GM12878 (cell line): ENCODE data around the gene DGCR8.

ENCODE experiments used
- ASH2L ChIP-seq: fragments of 300-600, 200-600 bp; sonication (generic); IDR thresholded peaks from 2 replicates; pipeline ENCODE4 v1.6.1; 2017; ENCODE audit warnings: low read depth, mild to moderate bottlenecking, borderline replicate concordance
- CEBPB ChIP-seq, 2 experiments: fragments of 150-350 bp in 1 of 2; IDR thresholded peaks; 2 replicates each; pipeline ENCODE4 v1.6.1; 2012 to 2014; ENCODE audit warnings: low read depth in 2 of 2, low read length in 2 of 2, borderline replicate concordance in 1 of 2, inconsistent platforms in 1 of 2
- CEBPZ ChIP-seq: fragments of 150-350 bp; IDR thresholded peaks from 2 replicates; pipeline ENCODE4 v1.6.1; 2016; ENCODE audit warnings: low read depth, low read length
- CTCF ChIP-seq, 3 experiments: IDR thresholded peaks in 2 of 3; conservative IDR thresholded peaks in 1 of 3; 2 replicates each; pipeline ENCODE4 v1.5.1; 2011; ENCODE audit warnings: low read depth in 3 of 3, low read length in 3 of 3, mild to moderate bottlenecking in 3 of 3, control low read depth in 2 of 3, moderate library complexity in 2 of 3, inconsistent platforms in 1 of 3, mixed read lengths in 1 of 3; ENCODE audit not compliant: control insufficient read depth in 2 of 3, insufficient read depth in 1 of 3; ENCODE audit errors: extremely low read depth in 1 of 3
- EP300 ChIP-seq, 2 experiments: fragments of 150-350 bp in 1 of 2; IDR thresholded peaks; 2 replicates each; pipeline ENCODE4 v1.6.1; 2011 to 2012; ENCODE audit warnings: low read depth in 2 of 2, low read length in 2 of 2, borderline replicate concordance in 1 of 2, improper control_type of control experiment in 1 of 2, inconsistent platforms in 1 of 2; ENCODE audit not compliant: control insufficient read depth in 1 of 2
- MAX ChIP-seq: IDR thresholded peaks from 2 replicates; pipeline ENCODE4 v1.6.1; 2012; ENCODE audit warnings: low read depth, low read length, improper control_type of control experiment
- MTA2 ChIP-seq: fragments of 450-650 bp; IDR thresholded peaks from 2 replicates; pipeline ENCODE4 v1.6.1; 2016; ENCODE audit warnings: low read depth, mild to moderate bottlenecking, moderate library complexity
- MXI1 ChIP-seq: fragments of 150-350 bp; IDR thresholded peaks from 2 replicates; pipeline ENCODE4 v1.6.1; 2011; ENCODE audit warnings: low read depth, mild to moderate bottlenecking, inconsistent platforms, low read length, improper control_type of control experiment
- NRF1 ChIP-seq: conservative IDR thresholded peaks from 2 replicates; pipeline ENCODE4 v1.6.1; 2011; ENCODE audit warnings: mild to moderate bottlenecking, low read depth, low read length, improper control_type of control experiment
- POLR2AphosphoS2 ChIP-seq: IDR thresholded peaks from 2 replicates; pipeline ENCODE4 v1.6.1; 2011; ENCODE audit warnings: low read depth, mild to moderate bottlenecking, low read length, improper control_type of control experiment, moderate library complexity
- YY1 ChIP-seq: IDR thresholded peaks from 2 replicates; pipeline ENCODE4 v1.6.1; 2011; ENCODE audit warnings: low read depth, mild to moderate bottlenecking, low read length
- TF ChIP-seq, protein P1 (sequence below): fragments of 450-650 bp; IDR thresholded peaks from 2 replicates; pipeline ENCODE4 v1.6.1; 2017; ENCODE audit warnings: mild to moderate bottlenecking, moderate library complexity
- TF ChIP-seq, protein P2 (sequence below): IDR thresholded peaks from 2 replicates; pipeline ENCODE4 v1.6.1; 2012; ENCODE audit warnings: mild to moderate bottlenecking, low read depth, low read length

GRCh38 chr22:20108757-20109230 lies 28.8 kb downstream of the DGCR8 start:
- TF ChIP-seq MAX: no peak
- TF ChIP-seq CTCF (IDR thresholded peaks at IDR 0.05 in 2 of 3, conservative IDR thresholded peaks at IDR 0.05 in 1 of 3; ENCODE audit: control insufficient read depth in 2 of 3, extremely low read depth in 1 of 3, insufficient read depth in 1 of 3, low read depth in 3 of 3, low read length in 3 of 3): no peak
- TF ChIP-seq, protein P1, sequence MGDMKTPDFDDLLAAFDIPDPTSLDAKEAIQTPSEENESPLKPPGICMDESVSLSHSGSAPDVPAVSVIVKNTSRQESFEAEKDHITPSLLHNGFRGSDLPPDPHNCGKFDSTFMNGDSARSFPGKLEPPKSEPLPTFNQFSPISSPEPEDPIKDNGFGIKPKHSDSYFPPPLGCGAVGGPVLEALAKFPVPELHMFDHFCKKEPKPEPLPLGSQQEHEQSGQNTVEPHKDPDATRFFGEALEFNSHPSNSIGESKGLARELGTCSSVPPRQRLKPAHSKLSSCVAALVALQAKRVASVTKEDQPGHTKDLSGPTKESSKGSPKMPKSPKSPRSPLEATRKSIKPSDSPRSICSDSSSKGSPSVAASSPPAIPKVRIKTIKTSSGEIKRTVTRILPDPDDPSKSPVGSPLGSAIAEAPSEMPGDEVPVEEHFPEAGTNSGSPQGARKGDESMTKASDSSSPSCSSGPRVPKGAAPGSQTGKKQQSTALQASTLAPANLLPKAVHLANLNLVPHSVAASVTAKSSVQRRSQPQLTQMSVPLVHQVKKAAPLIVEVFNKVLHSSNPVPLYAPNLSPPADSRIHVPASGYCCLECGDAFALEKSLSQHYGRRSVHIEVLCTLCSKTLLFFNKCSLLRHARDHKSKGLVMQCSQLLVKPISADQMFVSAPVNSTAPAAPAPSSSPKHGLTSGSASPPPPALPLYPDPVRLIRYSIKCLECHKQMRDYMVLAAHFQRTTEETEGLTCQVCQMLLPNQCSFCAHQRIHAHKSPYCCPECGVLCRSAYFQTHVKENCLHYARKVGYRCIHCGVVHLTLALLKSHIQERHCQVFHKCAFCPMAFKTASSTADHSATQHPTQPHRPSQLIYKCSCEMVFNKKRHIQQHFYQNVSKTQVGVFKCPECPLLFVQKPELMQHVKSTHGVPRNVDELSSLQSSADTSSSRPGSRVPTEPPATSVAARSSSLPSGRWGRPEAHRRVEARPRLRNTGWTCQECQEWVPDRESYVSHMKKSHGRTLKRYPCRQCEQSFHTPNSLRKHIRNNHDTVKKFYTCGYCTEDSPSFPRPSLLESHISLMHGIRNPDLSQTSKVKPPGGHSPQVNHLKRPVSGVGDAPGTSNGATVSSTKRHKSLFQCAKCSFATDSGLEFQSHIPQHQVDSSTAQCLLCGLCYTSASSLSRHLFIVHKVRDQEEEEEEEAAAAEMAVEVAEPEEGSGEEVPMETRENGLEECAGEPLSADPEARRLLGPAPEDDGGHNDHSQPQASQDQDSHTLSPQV: no peak
- TF ChIP-seq, protein P2, sequence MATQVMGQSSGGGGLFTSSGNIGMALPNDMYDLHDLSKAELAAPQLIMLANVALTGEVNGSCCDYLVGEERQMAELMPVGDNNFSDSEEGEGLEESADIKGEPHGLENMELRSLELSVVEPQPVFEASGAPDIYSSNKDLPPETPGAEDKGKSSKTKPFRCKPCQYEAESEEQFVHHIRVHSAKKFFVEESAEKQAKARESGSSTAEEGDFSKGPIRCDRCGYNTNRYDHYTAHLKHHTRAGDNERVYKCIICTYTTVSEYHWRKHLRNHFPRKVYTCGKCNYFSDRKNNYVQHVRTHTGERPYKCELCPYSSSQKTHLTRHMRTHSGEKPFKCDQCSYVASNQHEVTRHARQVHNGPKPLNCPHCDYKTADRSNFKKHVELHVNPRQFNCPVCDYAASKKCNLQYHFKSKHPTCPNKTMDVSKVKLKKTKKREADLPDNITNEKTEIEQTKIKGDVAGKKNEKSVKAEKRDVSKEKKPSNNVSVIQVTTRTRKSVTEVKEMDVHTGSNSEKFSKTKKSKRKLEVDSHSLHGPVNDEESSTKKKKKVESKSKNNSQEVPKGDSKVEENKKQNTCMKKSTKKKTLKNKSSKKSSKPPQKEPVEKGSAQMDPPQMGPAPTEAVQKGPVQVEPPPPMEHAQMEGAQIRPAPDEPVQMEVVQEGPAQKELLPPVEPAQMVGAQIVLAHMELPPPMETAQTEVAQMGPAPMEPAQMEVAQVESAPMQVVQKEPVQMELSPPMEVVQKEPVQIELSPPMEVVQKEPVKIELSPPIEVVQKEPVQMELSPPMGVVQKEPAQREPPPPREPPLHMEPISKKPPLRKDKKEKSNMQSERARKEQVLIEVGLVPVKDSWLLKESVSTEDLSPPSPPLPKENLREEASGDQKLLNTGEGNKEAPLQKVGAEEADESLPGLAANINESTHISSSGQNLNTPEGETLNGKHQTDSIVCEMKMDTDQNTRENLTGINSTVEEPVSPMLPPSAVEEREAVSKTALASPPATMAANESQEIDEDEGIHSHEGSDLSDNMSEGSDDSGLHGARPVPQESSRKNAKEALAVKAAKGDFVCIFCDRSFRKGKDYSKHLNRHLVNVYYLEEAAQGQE: no peak
- TF ChIP-seq MTA2: no peak
- no peak for TF ChIP-seq POLR2AphosphoS2
- TF ChIP-seq EP300 (IDR thresholded peaks at IDR 0.05; ENCODE audit: borderline replicate concordance in 1 of 2, control insufficient read depth in 1 of 2, low read depth in 2 of 2, low read length in 2 of 2): no peak
- TF ChIP-seq MXI1: no peak
- TF ChIP-seq CEBPB (IDR thresholded peaks at IDR 0.05; ENCODE audit: borderline replicate concordance in 1 of 2, low read depth in 2 of 2, low read length in 2 of 2): no peak
- no peak for TF ChIP-seq CEBPZ
- TF ChIP-seq YY1: no peak
- no peak for TF ChIP-seq ASH2L
- TF ChIP-seq NRF1: no peak
